K562 (cell line): Measurements from ENCODE around the gene ZNF485. TPM values are rescaled to one million over a fixed set of nuclear protein-coding genes. Genes with fewer than 3 reads are reported as not detected.

Source experiments
- BRCA1 ChIP-seq, 2 experiments: fragments of 450-650 bp in 1 of 2; sonication (generic) in 1 of 2; formaldehyde crosslinking in 1 of 2; IDR thresholded peaks; 2 replicates each; pipeline versions ENCODE4 v1.5.0 to v1.6.1; 2017 to 2020; ENCODE audit warnings: mild to moderate bottlenecking in 1 of 2, missing genetic modification reagents in 1 of 2
- CC2D1A ChIP-seq: fragments of 450-650 bp; IDR thresholded peaks from 2 replicates; pipeline ENCODE4 v1.6.1; 2017; ENCODE audit warnings: mild to moderate bottlenecking
- CREB1 ChIP-seq, 2 experiments: sonication (generic) in 1 of 2; formaldehyde crosslinking in 1 of 2; IDR thresholded peaks; 2 replicates each; pipeline versions ENCODE4 v1.6.1 to v1.8.0; 2012 to 2022; ENCODE audit warnings: inconsistent platforms in 1 of 2, mild to moderate bottlenecking in 1 of 2, missing genetic modification reagents in 1 of 2, moderate library complexity in 1 of 2
- ETS1 ChIP-seq: conservative IDR thresholded peaks from 2 replicates; pipeline ENCODE4 v1.6.1; 2011; ENCODE audit warnings: low read depth, mild to moderate bottlenecking, low read length; ENCODE audit not compliant: control insufficient read depth
- HDAC2 ChIP-seq: fragments of 450-650 bp; IDR thresholded peaks from 2 replicates; pipeline ENCODE4 v1.6.1; 2016; ENCODE audit warnings: mild to moderate bottlenecking
- IRF1 ChIP-seq: sonication (generic); formaldehyde crosslinking; IDR thresholded peaks from 2 replicates; pipeline ENCODE4 v1.8.0; 2022; ENCODE audit warnings: missing genetic modification reagents, mild to moderate bottlenecking, borderline replicate concordance
- KDM1A ChIP-seq, 2 experiments: fragments of 450-650 bp; IDR thresholded peaks; 2 replicates each; pipeline ENCODE4 v1.6.1; 2016; ENCODE audit warnings: mild to moderate bottlenecking in 2 of 2
- KDM2B ChIP-seq: fragments of 250-450 bp; sonication (Bioruptor Pico); IDR thresholded peaks from 2 replicates; pipeline ENCODE4 v1.8.0; 2021; ENCODE audit warnings: mild to moderate bottlenecking, moderate library complexity
- L3MBTL2 ChIP-seq: fragments of 450-650 bp; IDR thresholded peaks from 2 replicates; pipeline ENCODE4 v1.6.1; 2016; ENCODE audit warnings: mild to moderate bottlenecking, moderate library complexity
- LARP7 ChIP-seq: fragments of 450-650 bp; IDR thresholded peaks from 2 replicates; pipeline ENCODE4 v1.6.1; 2016
- PTTG1 ChIP-seq: fragments of 450-650 bp; IDR thresholded peaks from 2 replicates; pipeline ENCODE4 v1.6.1; 2016; ENCODE audit warnings: low read depth, mild to moderate bottlenecking, missing genetic modification characterization, missing compliant biosample characterization
- SREBF2 ChIP-seq: sonication (generic); formaldehyde crosslinking; IDR thresholded peaks from 2 replicates; pipeline ENCODE4 v1.4.0; 2020; ENCODE audit warnings: mild to moderate bottlenecking, missing genetic modification reagents
- TEAD1 ChIP-seq, 2 experiments: fragments of 450-650 bp in 1 of 2; sonication (generic) in 1 of 2; formaldehyde crosslinking; IDR thresholded peaks; 2 replicates each; pipeline versions ENCODE4 v1.4.0 to v1.8.0; 2020 to 2022; ENCODE audit warnings: mild to moderate bottlenecking in 2 of 2, missing genetic modification reagents in 1 of 2
- USF1 ChIP-seq: sonication (generic); formaldehyde crosslinking; IDR thresholded peaks from 2 replicates; pipeline ENCODE4 v1.9.0; 2022; ENCODE audit warnings: mild to moderate bottlenecking, missing genetic modification reagents
- ZNF253 ChIP-seq: fragments of 250-450 bp; sonication (Bioruptor Pico); conservative IDR thresholded peaks from 2 replicates; pipeline ENCODE4 v1.6.1; 2021; ENCODE audit warnings: mild to moderate bottlenecking
- ZNF316 ChIP-seq: fragments of 450-650 bp; IDR thresholded peaks from 2 replicates; pipeline ENCODE4 v1.6.1; 2016
- polyA plus RNA-seq, 8 experiments: library from polyadenylated mRNA; depleted of rRNA in 4 of 8; stranded (reverse) in 5 of 8; unstranded in 3 of 8; fragments of >200 nt; fragmentation: Nextera tagmentation in 2 of 8; fragmentation: Illumina TruSeq in 1 of 8; extraction: Ambion mirVana in 2 of 8; extraction: Trizol in 1 of 8; gene quantifications; 2 replicates each; pipeline versions ENCODE4 v1.2.1 to v1.2.3, GENCODE V29; 2011 to 2014; ENCODE audit warnings: inconsistent platforms in 1 of 8, missing spikeins in 1 of 8
- total RNA-seq, 7 experiments: library from RNA; depleted of rRNA in 6 of 7; stranded (reverse); fragments of >200 nt in 6 of 7; fragmentation: Illumina TruSeq in 2 of 7; extraction: Trizol in 2 of 7; gene quantifications; 2 replicates each; pipeline versions ENCODE4 v1.2.1 to v1.2.3, GENCODE V29; 2011 to 2021; ENCODE audit warnings: low replicate concordance in 1 of 7
- TF ChIP-seq, protein P1 (sequence below): fragments of 250-450 bp; sonication (Bioruptor Pico); IDR thresholded peaks from 2 replicates; pipeline ENCODE4 v1.4.0; 2020; ENCODE audit warnings: mild to moderate bottlenecking, moderate library complexity, borderline replicate concordance
- TF ChIP-seq, protein P2 (sequence below): fragments of 250-450 bp; sonication (Bioruptor Pico); IDR thresholded peaks from 2 replicates; pipeline ENCODE4 v1.9.0; 2021; ENCODE audit warnings: mild to moderate bottlenecking

The ZNF485 gene
- total and polyA plus RNA-seq, 9 of the 15 experiments (the other 6 are each of a cell fraction or from before 2014, with no cell fraction given) = 8.0 to 18.7 (median 11.9) TPM

DNA sequence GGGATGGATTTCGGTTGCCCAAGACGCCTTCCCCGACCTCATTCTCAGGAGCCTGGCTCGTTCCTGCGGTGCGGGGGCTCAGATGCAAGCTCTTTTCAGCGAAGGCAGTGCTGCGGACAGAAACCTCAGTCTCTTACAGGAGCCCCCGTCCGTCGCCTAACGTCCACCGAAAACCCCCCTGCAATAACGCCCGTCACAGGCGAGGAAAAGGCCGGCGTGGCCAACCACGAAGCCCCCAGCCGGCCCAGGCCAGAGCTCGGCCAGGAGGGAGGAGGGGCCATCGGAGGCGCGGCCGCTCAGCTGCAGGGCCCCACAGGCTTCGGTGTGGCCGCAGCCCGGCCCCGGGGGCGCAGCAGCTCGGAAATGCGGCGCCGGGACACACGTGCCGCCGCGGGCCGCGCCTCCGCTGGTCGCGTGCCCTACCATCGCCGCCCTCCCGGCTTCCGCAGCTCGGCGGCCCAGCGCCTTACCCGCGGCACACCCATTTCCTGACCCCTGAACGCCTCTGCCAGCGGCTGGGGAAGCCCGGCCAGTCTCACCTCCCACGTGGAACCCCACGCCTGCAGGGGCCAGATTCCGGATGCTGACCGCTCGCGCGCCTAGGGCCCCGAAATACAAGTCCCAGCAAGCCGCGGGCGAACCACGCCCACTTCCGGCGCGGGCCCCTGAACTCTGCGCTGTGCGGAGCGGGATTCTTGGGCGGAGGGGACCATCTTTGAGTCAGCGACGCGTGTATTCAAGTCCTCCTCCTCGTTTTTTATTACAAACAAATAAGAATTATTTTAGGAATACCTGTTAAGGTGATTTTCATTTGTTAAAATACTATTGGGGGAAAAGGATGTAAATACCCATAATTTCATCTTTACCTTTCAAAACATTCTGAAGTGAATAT lies 32.0 kb upstream of the ZNF485 start, which contains the start of gene ZNF239 (continued):
- TF ChIP-seq CREB1 (IDR thresholded peaks at IDR 0.05) = peak; percentile 69
- peak; percentile 76 for TF ChIP-seq CREB1 (CRISPR knock-in tag; IDR thresholded peaks at IDR 0.05)
- no peak for TF ChIP-seq CC2D1A
- TF ChIP-seq, protein P1, sequence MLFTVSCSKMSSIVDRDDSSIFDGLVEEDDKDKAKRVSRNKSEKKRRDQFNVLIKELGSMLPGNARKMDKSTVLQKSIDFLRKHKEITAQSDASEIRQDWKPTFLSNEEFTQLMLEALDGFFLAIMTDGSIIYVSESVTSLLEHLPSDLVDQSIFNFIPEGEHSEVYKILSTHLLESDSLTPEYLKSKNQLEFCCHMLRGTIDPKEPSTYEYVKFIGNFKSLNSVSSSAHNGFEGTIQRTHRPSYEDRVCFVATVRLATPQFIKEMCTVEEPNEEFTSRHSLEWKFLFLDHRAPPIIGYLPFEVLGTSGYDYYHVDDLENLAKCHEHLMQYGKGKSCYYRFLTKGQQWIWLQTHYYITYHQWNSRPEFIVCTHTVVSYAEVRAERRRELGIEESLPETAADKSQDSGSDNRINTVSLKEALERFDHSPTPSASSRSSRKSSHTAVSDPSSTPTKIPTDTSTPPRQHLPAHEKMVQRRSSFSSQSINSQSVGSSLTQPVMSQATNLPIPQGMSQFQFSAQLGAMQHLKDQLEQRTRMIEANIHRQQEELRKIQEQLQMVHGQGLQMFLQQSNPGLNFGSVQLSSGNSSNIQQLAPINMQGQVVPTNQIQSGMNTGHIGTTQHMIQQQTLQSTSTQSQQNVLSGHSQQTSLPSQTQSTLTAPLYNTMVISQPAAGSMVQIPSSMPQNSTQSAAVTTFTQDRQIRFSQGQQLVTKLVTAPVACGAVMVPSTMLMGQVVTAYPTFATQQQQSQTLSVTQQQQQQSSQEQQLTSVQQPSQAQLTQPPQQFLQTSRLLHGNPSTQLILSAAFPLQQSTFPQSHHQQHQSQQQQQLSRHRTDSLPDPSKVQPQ (CRISPR knock-in tag) = peak; percentile 75; the same call in 1 of the 2 replicates
- peak; percentile 70 for TF ChIP-seq USF1 (CRISPR knock-in tag)
- TF ChIP-seq IRF1 (CRISPR knock-in tag) = peak; percentile 47; the same call in 1 of the 2 replicates
- TF ChIP-seq L3MBTL2 = peak; percentile 99
- peak; percentile 97 for TF ChIP-seq ETS1
- TF ChIP-seq TEAD1 (CRISPR knock-in tag; IDR thresholded peaks at IDR 0.05) = peak; percentile 66 to 93; a peak in 2 of 4 replicates
- no peak for TF ChIP-seq PTTG1 (tag)
- no peak for TF ChIP-seq HDAC2
- no peak for TF ChIP-seq BRCA1 (IDR thresholded peaks at IDR 0.05)
- TF ChIP-seq BRCA1 (CRISPR knock-in tag; IDR thresholded peaks at IDR 0.05) = 0 out of 2 replicates have a peak, but pooled peaks have one; percentile 63
- no peak for TF ChIP-seq ZNF253 (CRISPR knock-in tag)
- no peak for TF ChIP-seq SREBF2 (CRISPR knock-in tag)
- no peak for TF ChIP-seq LARP7
- no peak for TF ChIP-seq ZNF316
- TF ChIP-seq KDM1A (IDR thresholded peaks at IDR 0.05) = no peak
- TF ChIP-seq, protein P2, sequence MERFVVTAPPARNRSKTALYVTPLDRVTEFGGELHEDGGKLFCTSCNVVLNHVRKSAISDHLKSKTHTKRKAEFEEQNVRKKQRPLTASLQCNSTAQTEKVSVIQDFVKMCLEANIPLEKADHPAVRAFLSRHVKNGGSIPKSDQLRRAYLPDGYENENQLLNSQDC (CRISPR knock-in tag) = no peak
- TF ChIP-seq KDM2B (CRISPR knock-in tag) = no peak
